Endodermal cell (in vitro differentiated cells): ENCODE data around the gene PHLPP1. TPM values are rescaled to one million over a fixed set of nuclear protein-coding genes. Genes with fewer than 3 reads are reported as not detected.

ENCODE experiments used
- DNase-seq: peaks from one replicate; pipeline ENCODE4 v3.0.0-alpha.2; 2017
- H3K27ac ChIP-seq: 2 replicates; pipeline ENCODE4 v1.5.1; 2013; ENCODE audit warnings: mild to moderate bottlenecking, low read depth, low read length, moderate library complexity
- H3K27me3 ChIP-seq: 2 replicates; pipeline ENCODE4 v1.6.1; 2013; ENCODE audit warnings: mild to moderate bottlenecking, low read length, moderate library complexity; ENCODE audit not compliant: insufficient read depth, control insufficient read depth, poor library complexity, severe bottlenecking
- H3K36me3 ChIP-seq: 2 replicates; pipeline ENCODE4 v1.7.0; 2013; ENCODE audit warnings: mild to moderate bottlenecking, low read length, moderate library complexity; ENCODE audit not compliant: control insufficient read depth, insufficient read depth
- H3K4me1 ChIP-seq: one replicate; pipeline ENCODE4 v1.7.0; 2013; ENCODE audit warnings: low read length; ENCODE audit not compliant: control insufficient read depth, insufficient read depth
- H3K4me3 ChIP-seq: 2 replicates; pipeline ENCODE4 v1.5.1; 2013; ENCODE audit warnings: mild to moderate bottlenecking, low read length, moderate library complexity
- H3K9ac ChIP-seq: 2 replicates; pipeline ENCODE4 v1.6.1; 2013; ENCODE audit warnings: mild to moderate bottlenecking, low read length, moderate library complexity; ENCODE audit not compliant: poor library complexity, severe bottlenecking; ENCODE audit errors: extremely low read depth
- H3K9me3 ChIP-seq: 2 replicates; pipeline ENCODE4 v1.6.1; 2013; ENCODE audit warnings: mild to moderate bottlenecking, low read length, moderate library complexity; ENCODE audit not compliant: control insufficient read depth
- H3K27ac Mint-ChIP-seq: 2 replicates; pipeline ENCODE4 v1.8.0; 2020; ENCODE audit warnings: mixed read lengths
- H3K27me3 Mint-ChIP-seq: 2 replicates; pipeline ENCODE4 v1.8.0; 2021; ENCODE audit warnings: mild to moderate bottlenecking, mixed read lengths; ENCODE audit not compliant: insufficient read depth
- H3K36me3 Mint-ChIP-seq: 2 replicates; pipeline ENCODE4 v1.8.0; 2020; ENCODE audit warnings: low read depth, mixed read lengths
- H3K4me1 Mint-ChIP-seq: 2 replicates; pipeline ENCODE4 v1.8.0; 2020; ENCODE audit warnings: mixed read lengths
- H3K4me3 Mint-ChIP-seq: 2 replicates; pipeline ENCODE4 v1.8.0; 2020; ENCODE audit warnings: mild to moderate bottlenecking, moderate library complexity, mixed read lengths
- H3K9me3 Mint-ChIP-seq: 2 replicates; pipeline ENCODE4 v1.8.0; 2020; ENCODE audit warnings: mild to moderate bottlenecking, mixed read lengths
- WGBS, 2 experiments: methylation state at CpG; one replicate each; pipeline versions ENCODE4 v1.1.5 to v1.1.7; 2013; ENCODE audit warnings: missing lambda C conversion rate in 2 of 2, mixed read lengths in 1 of 2; ENCODE audit not compliant: insufficient coverage in 1 of 2, insufficient read length in 1 of 2; 5-methylcytosine and 5-hydroxymethylcytosine counted together
- total RNA-seq, 2 donors: library from RNA; stranded (reverse); fragmentation: NEBNext Ultra II Directional in 1 of 2; extraction: Animal tissue kit (Norgen Biotek cat#: 25700) in 1 of 2; gene quantifications; 2 replicates in 1 of 2; 3 replicates in 1 of 2; pipeline ENCODE4 v1.2.1, GENCODE V29; 2021
- TF ChIP-seq, protein P1 (sequence below): fragments of 200-600 bp; sonication (generic); conservative IDR thresholded peaks from 2 replicates; pipeline ENCODE4 v1.5.0; 2021; ENCODE audit warnings: antibody characterized with exemption, mild to moderate bottlenecking

The PHLPP1 gene
- total RNA-seq, 2 donors from 2014 or later: 19.8 to 28.1 TPM

DNA sequence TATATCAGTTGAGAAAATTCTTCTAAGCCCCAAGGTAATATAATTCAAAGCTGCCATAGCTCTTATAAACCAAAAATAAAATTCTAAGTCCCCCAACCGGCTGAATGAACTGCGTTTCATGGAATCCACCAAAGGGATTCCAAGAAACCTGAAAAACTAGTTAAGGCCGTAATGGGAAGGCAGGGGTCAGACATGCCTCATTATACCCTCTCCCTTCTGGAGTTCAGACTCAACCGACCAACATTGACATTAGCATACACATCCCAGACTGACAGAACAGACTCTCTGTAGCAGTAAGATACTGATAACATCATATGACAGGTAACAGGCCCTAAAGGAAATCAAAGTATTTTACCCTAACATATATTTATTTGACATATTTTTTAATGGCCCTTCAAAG is 31.4 kb upstream of the PHLPP1 start:
- no peak overlapping the region for H3K27ac ChIP-seq
- no peak for DNase-seq
- Mint-ChIP-seq H3K4me1 (peaks cover 8% of the 10 kb centered on the region), H3K27ac (no peak overlapping the region), H3K9me3 (peaks cover 10% of the 10 kb centered on the region), H3K27me3 (peaks cover 3% of the 10 kb centered on the region), H3K36me3 (no peaks in the 10 kb centered on the region), H3K4me3 (no peak overlapping the region)
- TF ChIP-seq, protein P1, sequence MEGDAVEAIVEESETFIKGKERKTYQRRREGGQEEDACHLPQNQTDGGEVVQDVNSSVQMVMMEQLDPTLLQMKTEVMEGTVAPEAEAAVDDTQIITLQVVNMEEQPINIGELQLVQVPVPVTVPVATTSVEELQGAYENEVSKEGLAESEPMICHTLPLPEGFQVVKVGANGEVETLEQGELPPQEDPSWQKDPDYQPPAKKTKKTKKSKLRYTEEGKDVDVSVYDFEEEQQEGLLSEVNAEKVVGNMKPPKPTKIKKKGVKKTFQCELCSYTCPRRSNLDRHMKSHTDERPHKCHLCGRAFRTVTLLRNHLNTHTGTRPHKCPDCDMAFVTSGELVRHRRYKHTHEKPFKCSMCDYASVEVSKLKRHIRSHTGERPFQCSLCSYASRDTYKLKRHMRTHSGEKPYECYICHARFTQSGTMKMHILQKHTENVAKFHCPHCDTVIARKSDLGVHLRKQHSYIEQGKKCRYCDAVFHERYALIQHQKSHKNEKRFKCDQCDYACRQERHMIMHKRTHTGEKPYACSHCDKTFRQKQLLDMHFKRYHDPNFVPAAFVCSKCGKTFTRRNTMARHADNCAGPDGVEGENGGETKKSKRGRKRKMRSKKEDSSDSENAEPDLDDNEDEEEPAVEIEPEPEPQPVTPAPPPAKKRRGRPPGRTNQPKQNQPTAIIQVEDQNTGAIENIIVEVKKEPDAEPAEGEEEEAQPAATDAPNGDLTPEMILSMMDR: no peak
- 90 to 91% methylated on average over 4 of the region's 4 CpGs for WGBS, 2 experiments
- no peaks in the 10 kb centered on the region for H3K4me1 ChIP-seq
- H3K27me3 ChIP-seq: peaks cover 11% of the 10 kb centered on the region
- H3K36me3 ChIP-seq: no peaks in the 10 kb centered on the region
- no peak overlapping the region for H3K9ac ChIP-seq
- peaks cover 7% of the 10 kb centered on the region for H3K9me3 ChIP-seq
- H3K4me3 ChIP-seq: no peak overlapping the region

DNA sequence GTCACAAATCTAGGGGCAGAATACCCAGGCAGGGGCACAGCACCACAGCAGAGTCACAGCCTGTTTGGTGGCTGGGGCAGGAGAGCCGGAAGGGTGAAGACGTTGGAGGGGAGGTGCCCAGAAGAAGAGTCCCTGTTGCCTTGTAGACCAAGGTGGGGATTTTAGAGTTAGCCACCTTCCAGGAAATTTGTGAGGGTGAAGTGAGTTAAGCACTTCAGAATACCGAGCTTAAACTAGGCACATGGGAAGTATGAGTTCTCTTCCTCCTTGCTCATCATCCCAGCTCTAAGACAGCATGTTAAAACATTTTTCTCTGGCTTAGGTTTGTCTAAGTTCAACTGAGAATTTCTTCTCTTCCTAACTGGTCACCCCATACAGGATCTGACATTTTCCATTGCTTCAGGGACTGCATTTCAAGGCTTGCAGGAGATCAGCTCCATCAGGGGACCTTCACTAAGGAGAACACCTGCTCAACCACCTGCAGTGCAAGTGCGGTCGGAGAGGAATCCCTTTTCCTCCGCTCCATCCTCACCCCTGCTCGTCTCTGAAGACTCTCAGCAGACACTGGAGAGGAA is 26.5 kb upstream of the PHLPP1 start:
- H3K4me1 Mint-ChIP-seq: no peaks in the 10 kb centered on the region
- Histone ChIP-seq H3K9ac (no peak overlapping the region), H3K9me3 (peaks cover 7% of the 10 kb centered on the region), H3K27ac (no peak overlapping the region), H3K36me3 (no peaks in the 10 kb centered on the region), H3K4me3 (no peak overlapping the region), H3K27me3 (no peaks in the 10 kb centered on the region), H3K4me1 (no peaks in the 10 kb centered on the region)
- no peaks in the 10 kb centered on the region for H3K27me3 Mint-ChIP-seq
- TF ChIP-seq, protein P1: no peak
- WGBS, 2 experiments: 87 to 91% methylated on average over 5 to 7 of the region's 7 CpGs
- DNase-seq: no peak
- H3K36me3 Mint-ChIP-seq: no peaks in the 10 kb centered on the region
- H3K9me3 Mint-ChIP-seq: peaks cover 13% of the 10 kb centered on the region
- no peak overlapping the region for H3K4me3 Mint-ChIP-seq
- H3K27ac Mint-ChIP-seq: no peak overlapping the region

DNA sequence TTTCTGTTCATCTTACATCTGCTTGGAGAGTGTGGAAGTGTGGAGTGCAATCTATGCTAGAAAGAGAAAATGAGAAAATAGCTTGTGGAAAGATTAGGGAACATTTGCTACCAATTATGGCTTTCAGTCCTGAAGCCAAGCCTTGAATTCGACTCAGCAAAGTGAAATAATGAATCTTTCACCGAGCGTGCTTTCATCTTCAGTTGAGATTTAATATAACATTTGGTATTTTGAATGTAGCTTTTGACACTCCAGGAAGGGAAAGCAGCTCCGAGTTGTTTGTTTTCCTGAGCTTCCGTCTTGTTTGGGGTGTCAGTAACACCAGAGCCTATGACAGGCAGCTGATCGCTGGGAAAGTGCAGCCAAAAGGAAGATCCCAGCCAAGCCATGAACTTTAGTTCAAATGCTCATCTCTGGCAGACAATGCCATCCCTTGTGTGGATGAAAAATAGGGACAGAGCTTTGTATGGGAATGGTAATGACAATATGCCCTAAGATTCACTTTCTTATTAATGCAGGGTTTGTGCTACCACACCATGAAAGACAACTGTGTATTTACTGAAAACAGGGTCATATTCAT is 25.0 kb upstream of the PHLPP1 start:
- no peak for DNase-seq
- H3K9me3 Mint-ChIP-seq: peaks cover 13% of the 10 kb centered on the region
- WGBS, 2 experiments: 95 to 100% methylated on average over 6 of the region's 6 CpGs
- H3K4me3 ChIP-seq: no peak overlapping the region
- no peak overlapping the region for H3K9ac ChIP-seq
- H3K27me3 ChIP-seq: no peaks in the 10 kb centered on the region
- H3K4me1 Mint-ChIP-seq: no peaks in the 10 kb centered on the region
- H3K27ac Mint-ChIP-seq: no peak overlapping the region
- peaks cover 7% of the 10 kb centered on the region for H3K9me3 ChIP-seq
- H3K36me3 ChIP-seq: no peaks in the 10 kb centered on the region
- no peaks in the 10 kb centered on the region for H3K36me3 Mint-ChIP-seq
- TF ChIP-seq, protein P1: no peak
- no peaks in the 10 kb centered on the region for H3K27me3 Mint-ChIP-seq
- H3K27ac ChIP-seq: no peak overlapping the region
- no peak overlapping the region for H3K4me3 Mint-ChIP-seq
- no peaks in the 10 kb centered on the region for H3K4me1 ChIP-seq
